Vagina (tissue), 2 donors: ENCODE measurements around the gene MORN4.

Experiments used
- POLR2A ChIP-seq, 2 donors: fragments of 450-650 bp; IDR thresholded peaks; one replicate each; pipeline ENCODE4 v1.6.1; 2017; ENCODE audit warnings: antibody characterized with exemption in 2 of 2, mild to moderate bottlenecking in 2 of 2, moderate library complexity in 2 of 2
- TF ChIP-seq, protein P1 (sequence below), 3 experiments: fragments of 450-650 bp in 2 of 3; fragments of 200-600 bp in 1 of 3; sonication (generic) in 1 of 3; IDR thresholded peaks; one replicate each; pipeline ENCODE4 v1.5.1; 2017 to 2019; ENCODE audit warnings: antibody characterized with exemption in 3 of 3, mild to moderate bottlenecking in 2 of 3, moderate library complexity in 2 of 3

- TF ChIP-seq, protein P1, sequence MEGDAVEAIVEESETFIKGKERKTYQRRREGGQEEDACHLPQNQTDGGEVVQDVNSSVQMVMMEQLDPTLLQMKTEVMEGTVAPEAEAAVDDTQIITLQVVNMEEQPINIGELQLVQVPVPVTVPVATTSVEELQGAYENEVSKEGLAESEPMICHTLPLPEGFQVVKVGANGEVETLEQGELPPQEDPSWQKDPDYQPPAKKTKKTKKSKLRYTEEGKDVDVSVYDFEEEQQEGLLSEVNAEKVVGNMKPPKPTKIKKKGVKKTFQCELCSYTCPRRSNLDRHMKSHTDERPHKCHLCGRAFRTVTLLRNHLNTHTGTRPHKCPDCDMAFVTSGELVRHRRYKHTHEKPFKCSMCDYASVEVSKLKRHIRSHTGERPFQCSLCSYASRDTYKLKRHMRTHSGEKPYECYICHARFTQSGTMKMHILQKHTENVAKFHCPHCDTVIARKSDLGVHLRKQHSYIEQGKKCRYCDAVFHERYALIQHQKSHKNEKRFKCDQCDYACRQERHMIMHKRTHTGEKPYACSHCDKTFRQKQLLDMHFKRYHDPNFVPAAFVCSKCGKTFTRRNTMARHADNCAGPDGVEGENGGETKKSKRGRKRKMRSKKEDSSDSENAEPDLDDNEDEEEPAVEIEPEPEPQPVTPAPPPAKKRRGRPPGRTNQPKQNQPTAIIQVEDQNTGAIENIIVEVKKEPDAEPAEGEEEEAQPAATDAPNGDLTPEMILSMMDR (IDR thresholded peaks at IDR 0.05): no peak
- no peak for TF ChIP-seq POLR2A (IDR thresholded peaks at IDR 0.05)
Measured at GRCh38 chr10:97566336-97566996, 66.8 kb downstream of the MORN4 start.
